Epithelial cell of esophagus (primary cell): ENCODE data around the gene DOK3.

Experiments
- DNase-seq: peaks from one replicate; pipeline ENCODE4 v3.0.0; 2010; ENCODE audit warnings: low read depth
- H3K4me3 ChIP-seq: 2 replicates; pipeline ENCODE4 v1.5.1; 2011; ENCODE audit warnings: mild to moderate bottlenecking, low read length, control low read depth
- CTCF ChIP-seq: IDR thresholded peaks from 2 replicates; pipeline ENCODE4 v1.5.1; 2011; ENCODE audit warnings: low read depth, mild to moderate bottlenecking, low read length, control low read depth, inconsistent platforms; ENCODE audit not compliant: insufficient read depth; ENCODE audit errors: missing control alignments

DOK3 gene, protein sequence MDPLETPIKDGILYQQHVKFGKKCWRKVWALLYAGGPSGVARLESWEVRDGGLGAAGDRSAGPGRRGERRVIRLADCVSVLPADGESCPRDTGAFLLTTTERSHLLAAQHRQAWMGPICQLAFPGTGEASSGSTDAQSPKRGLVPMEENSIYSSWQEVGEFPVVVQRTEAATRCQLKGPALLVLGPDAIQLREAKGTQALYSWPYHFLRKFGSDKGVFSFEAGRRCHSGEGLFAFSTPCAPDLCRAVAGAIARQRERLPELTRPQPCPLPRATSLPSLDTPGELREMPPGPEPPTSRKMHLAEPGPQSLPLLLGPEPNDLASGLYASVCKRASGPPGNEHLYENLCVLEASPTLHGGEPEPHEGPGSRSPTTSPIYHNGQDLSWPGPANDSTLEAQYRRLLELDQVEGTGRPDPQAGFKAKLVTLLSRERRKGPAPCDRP

GRCh38 chr5:177509381-177509951, at the start of gene DOK3:
TSS of gene DOK3 (minus strand) at chr5:177509826. CDS start at chr5:177509540, 286 bp downstream.
- DNase-seq: no peak
- no peak within 1 kb of the TSS for H3K4me3 ChIP-seq
- TF ChIP-seq CTCF: no peak

GRCh38 chr5:177557796-177558195, 48.2 kb upstream of the DOK3 start:
- TF ChIP-seq CTCF: no peak
- H3K4me3 ChIP-seq: no peak overlapping the region
- DNase-seq: no peak

- H3K4me3 ChIP-seq: no peak overlapping the region
- DNase-seq: peak; percentile 27
- TF ChIP-seq CTCF: no peak
These were observed 47.5 kb upstream of the DOK3 start for GRCh38 chr5:177557041-177557647.

GRCh38 chr5:177555665-177556064, 46.0 kb upstream of the DOK3 start:
- H3K4me3 ChIP-seq: no peak overlapping the region
- no peak for TF ChIP-seq CTCF
- DNase-seq: no peak

GRCh38 chr5:177555228-177555627, 45.6 kb upstream of the DOK3 start:
- DNase-seq: no peak
- TF ChIP-seq CTCF: no peak
- no peak overlapping the region for H3K4me3 ChIP-seq

GRCh38 chr5:177554474-177555111, 45.0 kb upstream of the DOK3 start, which contains the start of gene FAM193B:
TSS of gene FAM193B (minus strand) at chr5:177554563. CDS start at chr5:177554458, 105 bp downstream.
- H3K4me3 ChIP-seq: peak within 1 kb of the TSS; percentile 74
- peak; percentile 92 for DNase-seq
- TF ChIP-seq CTCF: peak; percentile 41
